Measurements from ENCODE around the gene PTPN5. TPM values are rescaled to one million over a fixed set of nuclear protein-coding genes. Genes with fewer than 3 reads are reported as not detected.

Gene PTPN5
- total and polyA plus RNA-seq, 10 donors: 0.08 to 2.0 (median 0.26) TPM; not detected in 1

- no peak for DNase-seq
- H3K9me3 ChIP-seq: no peaks in the 10 kb centered on the region
- no peak overlapping the region for H3K27ac ChIP-seq
- H3K4me1 ChIP-seq: peaks cover 0 to 19% (median 16%) of the 10 kb centered on the region in 6 donors
- WGBS, 5 donors: 35 to 55% (median 47%) methylated on average over 7 of the region's 7 CpGs
- H3K4me3 ChIP-seq: no peak overlapping the region
- no peaks in the 10 kb centered on the region for H3K36me3 ChIP-seq
- intact Hi-C loops (cut with DNase I; ENCODE audit: low total_unique reads): no loop called here
- H3K27me3 ChIP-seq (replicated peaks in 1 of 7): peaks cover 0 to 88% (median 39%) of the 10 kb centered on the region in 7 donors
- TF ChIP-seq POLR2A (IDR thresholded peaks at IDR 0.05) (no peak), POLR2AphosphoS5 (IDR thresholded peaks at IDR 0.05) (no peak)
- TF ChIP-seq, protein P1, sequence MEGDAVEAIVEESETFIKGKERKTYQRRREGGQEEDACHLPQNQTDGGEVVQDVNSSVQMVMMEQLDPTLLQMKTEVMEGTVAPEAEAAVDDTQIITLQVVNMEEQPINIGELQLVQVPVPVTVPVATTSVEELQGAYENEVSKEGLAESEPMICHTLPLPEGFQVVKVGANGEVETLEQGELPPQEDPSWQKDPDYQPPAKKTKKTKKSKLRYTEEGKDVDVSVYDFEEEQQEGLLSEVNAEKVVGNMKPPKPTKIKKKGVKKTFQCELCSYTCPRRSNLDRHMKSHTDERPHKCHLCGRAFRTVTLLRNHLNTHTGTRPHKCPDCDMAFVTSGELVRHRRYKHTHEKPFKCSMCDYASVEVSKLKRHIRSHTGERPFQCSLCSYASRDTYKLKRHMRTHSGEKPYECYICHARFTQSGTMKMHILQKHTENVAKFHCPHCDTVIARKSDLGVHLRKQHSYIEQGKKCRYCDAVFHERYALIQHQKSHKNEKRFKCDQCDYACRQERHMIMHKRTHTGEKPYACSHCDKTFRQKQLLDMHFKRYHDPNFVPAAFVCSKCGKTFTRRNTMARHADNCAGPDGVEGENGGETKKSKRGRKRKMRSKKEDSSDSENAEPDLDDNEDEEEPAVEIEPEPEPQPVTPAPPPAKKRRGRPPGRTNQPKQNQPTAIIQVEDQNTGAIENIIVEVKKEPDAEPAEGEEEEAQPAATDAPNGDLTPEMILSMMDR (IDR thresholded peaks at IDR 0.05 in 8 of 11, conservative IDR thresholded peaks at IDR 0.05 in 3 of 11): no peak
These were observed 3.4 kb upstream of the PTPN5 start for GRCh38 chr11:18794956-18795355.

GRCh38 chr11:18792827-18793226, 1.2 kb upstream of the PTPN5 start:
- Histone ChIP-seq H3K9me3 (no peaks in the 10 kb centered on the region), H3K4me3 (no peak overlapping the region), H3K36me3 (no peaks in the 10 kb centered on the region), H3K4me1 (peaks cover 0 to 19% (median 16%) of the 10 kb centered on the region in 6 donors), H3K27ac (no peak overlapping the region), H3K27me3 (replicated peaks in 1 of 7) (peaks cover 0 to 92% (median 39%) of the 10 kb centered on the region in 7 donors)
- TF ChIP-seq, protein P1 (IDR thresholded peaks at IDR 0.05 in 8 of 11, conservative IDR thresholded peaks at IDR 0.05 in 3 of 11): no peak
- no peak for TF ChIP-seq POLR2A (IDR thresholded peaks at IDR 0.05)
- TF ChIP-seq POLR2AphosphoS5 (IDR thresholded peaks at IDR 0.05): no peak
- no peak for DNase-seq
- WGBS, 5 donors: 69 to 75% (median 74%) methylated on average over 11 of the region's 11 CpGs
- intact Hi-C loops (cut with DNase I; ENCODE audit: low total_unique reads): no loop called here

GRCh38 chr11:18791969-18792628, 501 bp upstream of the PTPN5 start:
- peak overlapping the region in 7 of 8 donors; percentile 33 to 69 (median 39) for H3K4me3 ChIP-seq
- peaks cover 0 to 19% (median 16%) of the 10 kb centered on the region in 6 donors for H3K4me1 ChIP-seq
- H3K9me3 ChIP-seq: no peaks in the 10 kb centered on the region
- no peaks in the 10 kb centered on the region for H3K36me3 ChIP-seq
- H3K27ac ChIP-seq: no peak overlapping the region
- H3K27me3 ChIP-seq (replicated peaks in 1 of 7): peaks cover 0 to 84% (median 39%) of the 10 kb centered on the region in 7 donors
- TF ChIP-seq POLR2AphosphoS5 (IDR thresholded peaks at IDR 0.05): no peak
- TF ChIP-seq, protein P1 (IDR thresholded peaks at IDR 0.05 in 8 of 11, conservative IDR thresholded peaks at IDR 0.05 in 3 of 11): no peak
- no peak for TF ChIP-seq POLR2A (IDR thresholded peaks at IDR 0.05)
- DNase-seq: no peak
- intact Hi-C loops (cut with DNase I; ENCODE audit: low total_unique reads): no loop called here
- 2 to 5% (median 3%) methylated on average over 30 to 43 of the region's 43 CpGs for WGBS, 5 donors

GRCh38 chr11:18790883-18791206, 753 bp downstream of the PTPN5 start:
- intact Hi-C loops (cut with DNase I; ENCODE audit: low total_unique reads): no loop called here
- H3K4me1 ChIP-seq: peaks cover 0 to 19% (median 16%) of the 10 kb centered on the region in 6 donors
- H3K36me3 ChIP-seq: no peaks in the 10 kb centered on the region
- 5 to 16% (median 10%) methylated on average over 15 to 17 of the region's 17 CpGs for WGBS, 5 donors
- peaks cover 0 to 72% (median 39%) of the 10 kb centered on the region in 7 donors for H3K27me3 ChIP-seq (replicated peaks in 1 of 7)
- H3K27ac ChIP-seq: no peak overlapping the region
- DNase-seq: no peak
- no peaks in the 10 kb centered on the region for H3K9me3 ChIP-seq
- no peak for TF ChIP-seq POLR2A (IDR thresholded peaks at IDR 0.05)
- TF ChIP-seq POLR2AphosphoS5 (IDR thresholded peaks at IDR 0.05): no peak
- TF ChIP-seq, protein P1 (IDR thresholded peaks at IDR 0.05 in 8 of 11, conservative IDR thresholded peaks at IDR 0.05 in 3 of 11): no peak
- H3K4me3 ChIP-seq: peak overlapping the region in 6 of 8 donors; percentile 33 to 69 (median 36)
